Activated naive CD8-positive, alpha-beta T cell (primary cell): ENCODE results near the gene PNMA6A.
"Not testable (repeated sequence)": the region's sequence is repeated elsewhere in the genome, so short reads cannot be mapped to it uniquely, and the experiment has no call there.

ENCODE experiments used
- H3K27ac Mint-ChIP-seq: one replicate; pipeline ENCODE4 v1.8.0; 2021; ENCODE audit warnings: mixed read lengths
- H3K27me3 Mint-ChIP-seq: one replicate; pipeline ENCODE4 v1.8.0; 2021; ENCODE audit warnings: mixed read lengths
- H3K36me3 Mint-ChIP-seq: one replicate; pipeline ENCODE4 v1.8.0; 2021; ENCODE audit warnings: mixed read lengths
- H3K4me1 Mint-ChIP-seq: one replicate; pipeline ENCODE4 v1.8.0; 2021; ENCODE audit warnings: low read depth, mixed read lengths
- H3K4me3 Mint-ChIP-seq: one replicate; pipeline ENCODE4 v1.8.0; 2021; ENCODE audit warnings: mild to moderate bottlenecking, mixed read lengths
- H3K9me3 Mint-ChIP-seq: one replicate; pipeline ENCODE4 v1.8.0; 2021; ENCODE audit warnings: low read depth, mixed read lengths

The PNMA6A gene

GRCh38 chrX:153071909-153072583, at the start of gene PNMA6A:
Gene PNMA6A, plus strand, starts transcription at chrX:153072454. Its CDS starts 609 bp downstream, at chrX:153073063.
- not testable (repeated sequence) for H3K4me3 Mint-ChIP-seq, H3K9me3 Mint-ChIP-seq, H3K4me1 Mint-ChIP-seq, H3K36me3 Mint-ChIP-seq, H3K27me3 Mint-ChIP-seq, H3K27ac Mint-ChIP-seq

- not testable (repeated sequence) for H3K4me3 Mint-ChIP-seq, H3K4me1 Mint-ChIP-seq, H3K36me3 Mint-ChIP-seq, H3K27ac Mint-ChIP-seq, H3K27me3 Mint-ChIP-seq, H3K9me3 Mint-ChIP-seq
Measured at GRCh38 chrX:153026501-153026900, 45.8 kb upstream of the PNMA6A start.

- not testable (repeated sequence) for H3K27ac Mint-ChIP-seq, H3K4me3 Mint-ChIP-seq, H3K4me1 Mint-ChIP-seq, H3K9me3 Mint-ChIP-seq, H3K36me3 Mint-ChIP-seq, H3K27me3 Mint-ChIP-seq
Measured at GRCh38 chrX:153028487-153028886, 43.8 kb upstream of the PNMA6A start.

GRCh38 chrX:153029162-153029561, 43.1 kb upstream of the PNMA6A start:
- no peaks in the 10 kb centered on the region for H3K9me3 Mint-ChIP-seq
- H3K36me3 Mint-ChIP-seq, result no peaks in the 10 kb centered on the region
- H3K4me3 Mint-ChIP-seq, result no peak overlapping the region
- no peaks in the 10 kb centered on the region for H3K27me3 Mint-ChIP-seq
- peaks cover 6% of the 10 kb centered on the region for H3K4me1 Mint-ChIP-seq
- no peak overlapping the region for H3K27ac Mint-ChIP-seq

- Mint-ChIP-seq H3K27me3 (no peaks in the 10 kb centered on the region), H3K27ac (no peak overlapping the region), H3K4me1 (peaks cover 6% of the 10 kb centered on the region), H3K36me3 (peaks cover 2% of the 10 kb centered on the region), H3K9me3 (no peaks in the 10 kb centered on the region), H3K4me3 (no peak overlapping the region)
Measured at GRCh38 chrX:153029875-153030274, 42.4 kb upstream of the PNMA6A start.

- Mint-ChIP-seq H3K4me3 (no peak overlapping the region), H3K36me3 (peaks cover 2% of the 10 kb centered on the region)
Measured at GRCh38 chrX:153030801-153031200, 41.5 kb upstream of the PNMA6A start.

GRCh38 chrX:153032397-153033118, 39.7 kb upstream of the PNMA6A start:
- Mint-ChIP-seq H3K27ac (peak overlapping the region; percentile 54), H3K27me3 (no peaks in the 10 kb centered on the region), H3K9me3 (no peaks in the 10 kb centered on the region), H3K4me1 (peaks cover 6% of the 10 kb centered on the region), H3K36me3 (peaks cover 2% of the 10 kb centered on the region), H3K4me3 (peak overlapping the region; percentile 81)

More at GRCh38 chrX:153030801-153031200, 41.5 kb upstream of the PNMA6A start:
- H3K9me3 Mint-ChIP-seq, result no peaks in the 10 kb centered on the region
- peaks cover 6% of the 10 kb centered on the region for H3K4me1 Mint-ChIP-seq
- H3K27me3 Mint-ChIP-seq, result no peaks in the 10 kb centered on the region
- no peak overlapping the region for H3K27ac Mint-ChIP-seq

- H3K27me3 Mint-ChIP-seq, result no peaks in the 10 kb centered on the region
- H3K4me3 Mint-ChIP-seq, result no peak overlapping the region
- H3K4me1 Mint-ChIP-seq, result no peaks in the 10 kb centered on the region
- H3K27ac Mint-ChIP-seq, result no peak overlapping the region
- peaks cover 12% of the 10 kb centered on the region for H3K36me3 Mint-ChIP-seq
- no peaks in the 10 kb centered on the region for H3K9me3 Mint-ChIP-seq
Measured at GRCh38 chrX:153049093-153049492, 23.2 kb upstream of the PNMA6A start.

GRCh38 chrX:153052534-153052933, 19.7 kb upstream of the PNMA6A start:
- H3K4me3 Mint-ChIP-seq, result no peak overlapping the region
- peaks cover 3% of the 10 kb centered on the region for H3K4me1 Mint-ChIP-seq
- H3K36me3 Mint-ChIP-seq, result peaks cover 10% of the 10 kb centered on the region
- H3K27ac Mint-ChIP-seq, result no peak overlapping the region
- H3K27me3 Mint-ChIP-seq, result no peaks in the 10 kb centered on the region
- H3K9me3 Mint-ChIP-seq, result no peaks in the 10 kb centered on the region

- H3K36me3 Mint-ChIP-seq, result no peaks in the 10 kb centered on the region
- no peak within 1 kb of the TSS for H3K27ac Mint-ChIP-seq
- no peaks in the 10 kb centered on the region for H3K9me3 Mint-ChIP-seq
- peaks cover 3% of the 10 kb centered on the region for H3K4me1 Mint-ChIP-seq
- no peaks in the 10 kb centered on the region for H3K27me3 Mint-ChIP-seq
- H3K4me3 Mint-ChIP-seq, result peak within 1 kb of the TSS; percentile 51
Measured at GRCh38 chrX:153055871-153056749, 16.1 kb upstream of the PNMA6A start, which contains the start of gene PNMA3. Gene PNMA3, plus strand, starts transcription at chrX:153056470. Its CDS starts 586 bp downstream, at chrX:153057056.

- Mint-ChIP-seq H3K4me3 (peak overlapping the region; percentile 38), H3K4me1 (peaks cover 6% of the 10 kb centered on the region), H3K36me3 (no peaks in the 10 kb centered on the region), H3K9me3 (no peaks in the 10 kb centered on the region), H3K27ac (no peak overlapping the region), H3K27me3 (no peaks in the 10 kb centered on the region)
Measured at GRCh38 chrX:153057281-153057680, 15.0 kb upstream of the PNMA6A start.

GRCh38 chrX:153059191-153060094, 12.8 kb upstream of the PNMA6A start:
- Mint-ChIP-seq H3K27me3 (no peaks in the 10 kb centered on the region), H3K9me3 (no peaks in the 10 kb centered on the region), H3K27ac (no peak overlapping the region), H3K36me3 (no peaks in the 10 kb centered on the region), H3K4me3 (no peak overlapping the region), H3K4me1 (peaks cover 6% of the 10 kb centered on the region)

GRCh38 chrX:153060095-153060445, 12.2 kb upstream of the PNMA6A start:
- H3K4me1 Mint-ChIP-seq, result peaks cover 6% of the 10 kb centered on the region
- H3K9me3 Mint-ChIP-seq, result no peaks in the 10 kb centered on the region
- H3K27me3 Mint-ChIP-seq, result no peaks in the 10 kb centered on the region
- no peaks in the 10 kb centered on the region for H3K36me3 Mint-ChIP-seq
- no peak overlapping the region for H3K4me3 Mint-ChIP-seq
- H3K27ac Mint-ChIP-seq, result no peak overlapping the region

- H3K36me3 Mint-ChIP-seq, result no peaks in the 10 kb centered on the region
- H3K27me3 Mint-ChIP-seq, result no peaks in the 10 kb centered on the region
- no peaks in the 10 kb centered on the region for H3K9me3 Mint-ChIP-seq
- H3K4me3 Mint-ChIP-seq, result no peak overlapping the region
- H3K4me1 Mint-ChIP-seq, result peaks cover 6% of the 10 kb centered on the region
- H3K27ac Mint-ChIP-seq, result no peak overlapping the region
Measured at GRCh38 chrX:153061732-153062131, 10.5 kb upstream of the PNMA6A start.
